Measurements from ENCODE around the gene CD180.

GRCh38 chr5:67205981-67206380 is 9.4 kb upstream of the CD180 start:
- TF ChIP-seq POLR2AphosphoS5 (IDR thresholded peaks at IDR 0.05): no peak
- TF ChIP-seq CTCF (IDR thresholded peaks at IDR 0.05): no peak
